Spleen (tissue), 11 donors: ENCODE data around the gene CTSE. TPM values are rescaled to one million over a fixed set of nuclear protein-coding genes. Genes with fewer than 3 reads are reported as not detected.

Experiments used
- DNase-seq: peaks from one replicate; pipeline ENCODE4 v3.0.0-alpha.2; 2020
- H3K27ac ChIP-seq, 8 donors: fragments of 200-600 bp; sonication (generic) in 7 of 8; 1 replicate in 4 of 8; 2 replicates in 4 of 8; pipeline versions ENCODE4 v1.5.0 to v1.8.0; 2016 to 2021; ENCODE audit warnings: inconsistent platforms in 4 of 8, mild to moderate bottlenecking in 4 of 8, moderate library complexity in 1 of 8
- H3K27me3 ChIP-seq, 7 donors: fragments of 200-600 bp; sonication (generic) in 6 of 7; replicated peaks in 1 of 7; 1 replicate in 4 of 7; 2 replicates in 3 of 7; pipeline versions ENCODE4 v1.5.0 to v1.8.0; 2016 to 2021; ENCODE audit warnings: inconsistent platforms in 3 of 7, mild to moderate bottlenecking in 1 of 7
- H3K36me3 ChIP-seq, 6 donors: fragments of 200-600 bp; sonication (generic) in 5 of 6; 1 replicate in 4 of 6; 2 replicates in 2 of 6; pipeline versions ENCODE4 v1.5.0 to v1.8.0; 2016 to 2021; ENCODE audit warnings: inconsistent platforms in 2 of 6
- H3K4me1 ChIP-seq, 6 donors: fragments of 200-600 bp; sonication (generic) in 5 of 6; 1 replicate in 3 of 6; 2 replicates in 3 of 6; pipeline versions ENCODE4 v1.5.0 to v1.8.0; 2016 to 2021; ENCODE audit warnings: inconsistent platforms in 3 of 6
- H3K4me3 ChIP-seq, 8 donors: fragments of 200-600 bp; sonication (generic) in 7 of 8; 1 replicate in 4 of 8; 2 replicates in 4 of 8; pipeline versions ENCODE4 v1.5.0 to v1.8.0; 2016 to 2021; ENCODE audit warnings: inconsistent platforms in 4 of 8, mild to moderate bottlenecking in 4 of 8, moderate library complexity in 2 of 8
- H3K9me3 ChIP-seq, 8 donors: fragments of 200-600 bp; sonication (generic) in 7 of 8; 1 replicate in 4 of 8; 2 replicates in 4 of 8; pipeline versions ENCODE4 v1.5.0 to v1.8.0; 2016 to 2021; ENCODE audit warnings: inconsistent platforms in 4 of 8
- CTCF ChIP-seq, 11 experiments: fragments of 200-600 bp in 7 of 11; fragments of 450-650 bp in 4 of 11; sonication (generic) in 4 of 11; IDR thresholded peaks in 8 of 11; conservative IDR thresholded peaks in 3 of 11; 1 replicate in 7 of 11; 2 replicates in 4 of 11; pipeline versions ENCODE4 v1.4.0 to v1.8.0; 2016 to 2021; ENCODE audit warnings: antibody characterized with exemption in 11 of 11, inconsistent platforms in 4 of 11, mild to moderate bottlenecking in 1 of 11
- POLR2A ChIP-seq, 3 donors: fragments of 450-650 bp; IDR thresholded peaks; one replicate each; pipeline ENCODE4 v1.5.1; 2017; ENCODE audit warnings: antibody characterized with exemption in 3 of 3, mild to moderate bottlenecking in 1 of 3
- POLR2AphosphoS5 ChIP-seq, 3 donors: sonication (generic); formaldehyde crosslinking; IDR thresholded peaks; one replicate each; pipeline ENCODE4 v1.5.1; 2017; ENCODE audit warnings: antibody characterized with exemption in 3 of 3
- WGBS, 5 donors: extraction: QIAGEN DNeasy Blood & Tissue Kit in 3 of 5; methylation state at CpG; one replicate each; pipeline versions ENCODE4 v1.1.5 to v1.1.7; 2013 to 2018; 5-methylcytosine and 5-hydroxymethylcytosine counted together
- intact Hi-C: fragments of 100-400 bp; cut with DNase I; formaldehyde crosslinking; loops from one replicate; pipeline ENCODE4 v1.15.0; 2023; ENCODE audit warnings: low total_unique reads
- polyA plus RNA-seq, 3 donors: library from polyadenylated mRNA; stranded (reverse); fragments of 200-250 nt; gene quantifications; one replicate each; pipeline ENCODE4 v1.2.1, GENCODE V29; 2013
- total RNA-seq, 7 donors: library from RNA; depleted of rRNA in 3 of 7; stranded (reverse); fragments of >200 nt in 3 of 7; fragmentation: NEBNext Ultra II Directional in 4 of 7; extraction: Animal tissue kit (Norgen Biotek cat#: 25700) in 4 of 7; gene quantifications; one replicate each; pipeline versions ENCODE4 v1.1.0 to v1.2.1, GENCODE V29; 2016 to 2021
- donor health status: healthy with polysubstance abuse.
- donor health status: DM: no; HTN: no; CAD: no; lungs with moderate emphysema.
- donor health status: DM: no; HTN: no; CAD: no.
- donor health status: Bipolar disorder and iron deficiency.
- donor health status: healthy.
- donor health status: DM: no; HTN: no; CAD: no.
- donor health status: DM: yes; HTN: yes; CAD: no.

The CTSE gene
- total and polyA plus RNA-seq, 10 donors = 0.06 to 0.66 (median 0.11) TPM; not detected in 5

DNA sequence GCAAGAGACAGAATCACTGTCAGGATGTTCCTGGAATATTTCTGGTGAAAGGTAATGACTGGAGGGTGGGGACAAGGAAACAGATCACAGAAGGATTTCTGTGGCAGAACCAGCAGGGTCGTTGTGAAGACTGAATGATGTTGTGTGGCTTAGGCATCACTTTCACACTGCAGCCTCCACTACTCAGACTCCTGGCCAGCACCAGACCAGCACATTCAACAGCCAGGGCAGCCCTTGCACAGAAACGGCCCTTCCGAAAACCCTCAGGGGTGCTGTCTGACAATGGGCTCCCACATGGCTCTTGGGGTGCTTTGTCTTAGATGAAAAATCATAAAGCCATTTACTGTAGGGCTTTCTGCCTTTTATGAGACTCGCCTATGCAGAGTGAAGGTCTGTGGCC, 16.7 kb downstream of the CTSE start:
- 77 to 90% (median 81%) methylated on average over 3 to 4 of the region's 4 CpGs for WGBS, 5 donors
- Histone ChIP-seq H3K36me3 (no peaks in the 10 kb centered on the region), H3K4me3 (no peak overlapping the region), H3K27me3 (no peaks in the 10 kb centered on the region), H3K9me3 (no peaks in the 10 kb centered on the region), H3K4me1 (peaks cover 0 to 21% (median 13%) of the 10 kb centered on the region in 6 donors), H3K27ac (no peak overlapping the region)
- TF ChIP-seq POLR2A (IDR thresholded peaks at IDR 0.05) (no peak), POLR2AphosphoS5 (IDR thresholded peaks at IDR 0.05) (no peak), CTCF (IDR thresholded peaks at IDR 0.05 in 8 of 11, conservative IDR thresholded peaks at IDR 0.05 in 3 of 11) (no peak)
- intact Hi-C loops = no loop called here
- no peak for DNase-seq

DNA sequence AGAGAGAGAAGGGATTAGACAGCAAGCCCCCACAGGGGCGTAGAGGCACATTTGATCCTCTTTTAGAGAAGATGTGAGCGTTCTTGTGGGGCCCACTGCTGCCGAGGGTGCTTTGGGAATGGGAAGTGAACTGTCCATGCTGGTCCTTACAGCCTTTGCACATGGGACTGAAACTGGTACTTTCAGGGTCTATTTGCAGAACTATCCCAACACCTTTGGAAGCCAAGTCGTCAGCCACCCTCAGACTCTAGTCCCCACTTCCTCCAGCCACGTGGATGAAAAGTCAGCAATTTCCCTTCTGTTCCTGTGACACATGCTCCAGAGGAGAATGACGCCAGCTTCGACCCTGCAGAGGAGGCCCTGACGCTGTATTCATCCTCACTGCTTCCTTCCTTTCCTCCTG, 17.9 kb downstream of the CTSE start:
- Histone ChIP-seq H3K36me3 (no peaks in the 10 kb centered on the region), H3K4me3 (no peak overlapping the region), H3K27me3 (no peaks in the 10 kb centered on the region), H3K27ac (no peak overlapping the region), H3K9me3 (no peaks in the 10 kb centered on the region), H3K4me1 (peaks cover 0 to 24% (median 12%) of the 10 kb centered on the region in 6 donors)
- TF ChIP-seq POLR2AphosphoS5 (IDR thresholded peaks at IDR 0.05) = no peak
- no peak for TF ChIP-seq CTCF (IDR thresholded peaks at IDR 0.05 in 8 of 11, conservative IDR thresholded peaks at IDR 0.05 in 3 of 11)
- no peak for TF ChIP-seq POLR2A (IDR thresholded peaks at IDR 0.05)
- DNase-seq = no peak
- intact Hi-C loops = no loop called here
- 35 to 46% (median 40%) methylated on average over 8 of the region's 8 CpGs for WGBS, 5 donors

GRCh38 chr1:206005234-206005633, 18.5 kb downstream of the CTSE start:
- H3K27ac ChIP-seq = no peak overlapping the region
- H3K9me3 ChIP-seq = no peaks in the 10 kb centered on the region
- no peaks in the 10 kb centered on the region for H3K27me3 ChIP-seq
- H3K4me3 ChIP-seq = no peak overlapping the region
- H3K4me1 ChIP-seq = peaks cover 0 to 26% (median 13%) of the 10 kb centered on the region in 6 donors
- DNase-seq = no peak
- no peaks in the 10 kb centered on the region for H3K36me3 ChIP-seq
- intact Hi-C loops = no loop called here
- TF ChIP-seq POLR2AphosphoS5 (IDR thresholded peaks at IDR 0.05) (no peak), POLR2A (IDR thresholded peaks at IDR 0.05) (no peak), CTCF (IDR thresholded peaks at IDR 0.05 in 8 of 11, conservative IDR thresholded peaks at IDR 0.05 in 3 of 11) (no peak)
- 89 to 96% (median 93%) methylated on average over 7 of the region's 7 CpGs for WGBS, 5 donors

DNA sequence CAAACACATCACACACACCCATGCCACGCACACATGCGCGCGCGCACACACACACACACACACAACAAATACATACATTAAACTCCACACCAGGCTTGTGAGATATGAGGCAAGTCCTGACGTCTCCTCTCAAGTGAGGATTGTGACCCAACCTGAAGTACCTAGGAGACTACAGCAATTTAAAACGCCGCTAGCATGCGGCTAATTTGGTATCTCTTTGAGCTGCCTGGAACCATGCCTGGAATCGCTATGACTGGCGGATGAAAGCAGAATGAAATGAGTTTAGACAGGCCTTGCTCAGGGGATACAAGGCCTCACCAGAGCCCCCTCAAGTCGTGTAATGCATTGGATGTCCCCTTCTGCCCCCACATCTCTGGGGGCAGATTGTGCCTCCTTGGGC, 18.9 kb downstream of the CTSE start:
- DNase-seq = no peak
- WGBS, 5 donors = 84 to 92% (median 87%) methylated on average over 12 of the region's 12 CpGs
- TF ChIP-seq POLR2A (IDR thresholded peaks at IDR 0.05) = no peak
- no peak for TF ChIP-seq CTCF (IDR thresholded peaks at IDR 0.05 in 8 of 11, conservative IDR thresholded peaks at IDR 0.05 in 3 of 11)
- TF ChIP-seq POLR2AphosphoS5 (IDR thresholded peaks at IDR 0.05) = no peak
- Histone ChIP-seq H3K27me3 (no peaks in the 10 kb centered on the region), H3K27ac (no peak overlapping the region), H3K4me1 (peaks cover 0 to 26% (median 13%) of the 10 kb centered on the region in 6 donors), H3K9me3 (no peaks in the 10 kb centered on the region), H3K36me3 (no peaks in the 10 kb centered on the region), H3K4me3 (no peak overlapping the region)
- intact Hi-C loops = no loop called here
